T-helper 2 cell treated with Interferon-gamma antibody and Interleukin-4, amounts not matched to agents 100 ng/mL and 5 ng/mL, for 36 hours (primary cell): Measurements from ENCODE around the gene ST8SIA4. TPM values are rescaled to one million over a fixed set of nuclear protein-coding genes. Genes with fewer than 3 reads are reported as not detected.

Experiments
- intact Hi-C: fragments of 100-400 bp; cut with micrococcal nuclease; formaldehyde crosslinking; loops from one replicate; pipeline ENCODE4 v1.15.1; 2023
- total RNA-seq: library from RNA; stranded (reverse); gene quantifications from 2 replicates; pipeline ENCODE4 v1.2.3, GENCODE V29; 2022

ST8SIA4 gene, protein sequence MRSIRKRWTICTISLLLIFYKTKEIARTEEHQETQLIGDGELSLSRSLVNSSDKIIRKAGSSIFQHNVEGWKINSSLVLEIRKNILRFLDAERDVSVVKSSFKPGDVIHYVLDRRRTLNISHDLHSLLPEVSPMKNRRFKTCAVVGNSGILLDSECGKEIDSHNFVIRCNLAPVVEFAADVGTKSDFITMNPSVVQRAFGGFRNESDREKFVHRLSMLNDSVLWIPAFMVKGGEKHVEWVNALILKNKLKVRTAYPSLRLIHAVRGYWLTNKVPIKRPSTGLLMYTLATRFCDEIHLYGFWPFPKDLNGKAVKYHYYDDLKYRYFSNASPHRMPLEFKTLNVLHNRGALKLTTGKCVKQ
- total RNA-seq, result 73.8 and 77.2 TPM in 2 replicates

GRCh38 chr5:100903039-100903887 lies at the start of gene ST8SIA4:
ST8SIA4 (minus strand) TSS chr5:100903282; CDS start chr5:100902955, 327 bp downstream.
- intact Hi-C loops, result loop anchor here (1.0 to 10.0 kb wide), 6 partner anchors 144 to 1322 kb away; partner anchors contain the start of gene FAM174A

- intact Hi-C loops, result no loop called here
These were observed 47.9 kb upstream of the ST8SIA4 start for GRCh38 chr5:100950985-100951384.

DNA sequence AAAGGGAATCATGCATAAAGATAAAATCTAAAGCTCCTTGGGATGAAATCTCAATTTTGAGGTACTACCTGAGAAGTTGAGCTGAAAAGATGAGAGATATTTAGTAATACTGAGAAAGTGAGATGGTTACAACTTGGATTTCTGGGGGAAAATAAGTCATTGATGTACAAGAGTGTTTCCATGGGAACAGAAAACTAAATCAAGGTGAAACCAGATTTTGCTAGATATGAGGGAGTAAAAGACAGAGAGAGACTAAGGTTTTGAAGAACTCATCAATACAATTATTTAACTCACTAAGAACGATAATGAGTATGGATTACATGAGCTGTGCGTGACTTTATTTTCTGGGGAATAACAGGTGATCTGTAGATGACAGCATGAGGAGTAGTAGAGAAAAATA lies 10.2 kb upstream of the ST8SIA4 start:
- intact Hi-C loops, result no loop called here

- intact Hi-C loops, result loop anchor here (10.0 kb wide), 1 partner anchor 1316 kb away; no protein-coding TSS in a partner anchor
These were observed 6.0 kb upstream of the ST8SIA4 start for GRCh38 chr5:100909034-100909433.

DNA sequence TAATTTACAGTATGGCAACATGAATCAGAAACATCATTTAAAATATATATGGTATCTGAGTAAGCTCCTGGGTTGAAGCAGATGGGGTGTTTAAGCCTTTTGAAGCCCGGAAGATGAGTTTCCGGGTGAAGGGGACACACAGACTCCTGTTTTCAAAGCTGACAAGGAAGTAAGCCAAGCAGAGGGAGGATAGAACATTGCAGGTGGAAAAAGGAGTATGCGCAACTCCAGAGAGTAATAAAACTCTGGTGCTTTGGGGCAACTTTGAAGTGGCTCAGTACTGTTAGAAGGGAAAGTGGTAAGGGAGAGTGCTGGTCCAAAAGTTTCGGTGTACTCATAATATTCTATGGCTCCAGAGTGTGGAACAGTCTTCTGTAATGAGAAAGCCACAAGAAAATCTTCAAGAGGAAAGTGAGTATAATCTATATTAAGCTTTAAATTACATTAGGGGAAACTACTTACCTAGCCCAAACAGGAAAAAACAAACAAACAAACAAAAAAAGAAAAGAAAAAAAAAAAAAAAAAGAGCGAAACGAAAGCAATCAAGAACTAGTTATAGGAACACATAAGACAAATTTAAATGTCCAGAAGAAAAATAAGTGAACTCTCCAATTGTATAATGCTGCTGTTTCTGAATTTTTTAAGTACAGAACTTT lies 2.3 kb upstream of the ST8SIA4 start:
- intact Hi-C loops, result loop anchor here (1.0 to 10.0 kb wide), 2 partner anchors 125 to 1319 kb away; no protein-coding TSS in a partner anchor

DNA sequence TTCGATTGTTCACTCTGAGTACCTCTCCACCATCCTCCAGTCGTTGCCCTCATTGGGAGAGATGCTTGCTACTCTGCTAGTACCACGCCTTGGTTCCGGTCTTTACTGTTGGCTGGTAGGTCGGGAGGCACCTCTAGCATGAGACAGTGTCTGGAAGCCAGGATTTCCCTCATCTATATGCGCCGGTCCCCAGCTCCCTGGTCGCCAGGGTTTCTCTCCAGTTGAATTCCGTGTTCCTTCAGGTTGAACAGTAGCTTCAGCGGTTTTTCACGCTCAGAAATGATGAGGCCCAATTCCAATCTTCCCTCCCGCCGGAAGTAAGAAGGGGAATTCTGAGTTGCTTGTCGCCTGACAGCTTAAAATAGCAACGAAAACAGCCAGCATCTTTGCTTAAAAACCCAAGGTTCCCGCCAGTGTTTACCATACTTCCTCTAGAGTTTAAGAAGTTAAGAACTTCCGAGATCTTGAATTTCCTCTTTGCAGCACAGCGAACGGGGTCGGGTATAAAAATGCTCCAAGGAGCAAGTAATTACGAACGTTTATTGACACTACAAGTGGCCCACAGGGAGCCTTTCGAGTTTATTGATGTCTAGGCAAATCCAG lies 1.3 kb upstream of the ST8SIA4 start:
- intact Hi-C loops, result loop anchor here (5.0 to 10.0 kb wide), 2 partner anchors 143 to 1320 kb away; no protein-coding TSS in a partner anchor

DNA sequence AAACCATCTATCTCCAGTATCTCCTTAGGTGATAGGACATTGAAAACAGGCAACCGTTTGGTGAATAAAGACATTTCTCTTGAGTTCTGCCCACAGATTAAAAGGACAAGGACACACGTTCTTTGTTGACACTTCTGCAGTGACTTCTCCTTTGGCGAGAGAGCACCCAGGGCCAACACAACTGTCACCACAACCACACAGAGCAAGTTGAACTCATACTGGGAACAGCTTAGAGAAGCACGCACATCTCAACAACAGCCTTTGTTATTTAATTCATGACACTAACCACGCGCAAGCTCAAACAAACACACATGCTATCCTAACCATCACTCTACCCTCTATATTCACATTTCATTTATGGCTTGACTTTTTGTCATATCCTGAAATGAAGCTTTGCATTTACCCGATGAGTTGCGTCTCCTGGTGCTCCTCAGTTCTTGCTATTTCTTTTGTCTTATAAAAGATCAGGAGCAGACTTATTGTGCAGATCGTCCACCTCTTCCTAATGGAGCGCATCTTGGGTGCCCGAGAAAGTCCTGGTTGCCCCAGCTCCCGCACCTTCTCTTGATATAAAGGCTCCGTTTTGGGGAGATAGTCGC lies 543 bp downstream of the ST8SIA4 start:
- intact Hi-C loops, result loop anchor here (1.0 to 10.0 kb wide), 7 partner anchors 145 to 1322 kb away; partner anchors contain the start of gene FAM174A

DNA sequence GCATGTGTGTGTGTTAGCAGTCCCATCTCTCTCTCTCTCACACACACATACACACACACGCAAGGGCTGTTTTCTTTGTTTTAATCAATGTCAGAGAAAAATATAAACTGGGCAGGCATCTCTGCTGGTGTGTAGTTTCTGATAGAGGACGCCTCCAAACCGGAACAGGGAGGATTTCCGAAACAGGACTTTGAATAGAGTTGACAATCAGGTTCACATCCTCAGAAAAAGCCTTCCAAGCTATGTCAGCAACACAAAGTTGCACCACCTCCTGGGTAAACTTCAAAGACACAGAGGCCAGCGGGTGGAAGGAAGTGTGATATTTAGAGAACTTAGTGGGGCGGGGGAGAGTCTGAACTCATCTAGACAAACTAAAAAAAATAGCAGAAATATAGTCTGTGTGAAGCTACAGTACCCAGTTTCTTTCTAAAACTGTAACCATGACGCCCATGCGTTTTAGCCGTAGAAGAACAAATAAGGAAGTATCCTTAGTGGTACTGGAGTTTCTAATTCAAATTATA lies 1.2 kb downstream of the ST8SIA4 start:
- intact Hi-C loops, result loop anchor here (1.0 to 10.0 kb wide), 5 partner anchors 145 to 1323 kb away; no protein-coding TSS in a partner anchor

GRCh38 chr5:100900796-100901781 lies 2.0 kb downstream of the ST8SIA4 start:
- intact Hi-C loops, result loop anchor here (1.0 to 10.0 kb wide), 6 partner anchors 12 to 1324 kb away; no protein-coding TSS in a partner anchor

GRCh38 chr5:100900142-100900795 lies 2.8 kb downstream of the ST8SIA4 start:
- intact Hi-C loops, result loop anchor here (1.0 to 10.0 kb wide), 6 partner anchors 11 to 1325 kb away; no protein-coding TSS in a partner anchor

DNA sequence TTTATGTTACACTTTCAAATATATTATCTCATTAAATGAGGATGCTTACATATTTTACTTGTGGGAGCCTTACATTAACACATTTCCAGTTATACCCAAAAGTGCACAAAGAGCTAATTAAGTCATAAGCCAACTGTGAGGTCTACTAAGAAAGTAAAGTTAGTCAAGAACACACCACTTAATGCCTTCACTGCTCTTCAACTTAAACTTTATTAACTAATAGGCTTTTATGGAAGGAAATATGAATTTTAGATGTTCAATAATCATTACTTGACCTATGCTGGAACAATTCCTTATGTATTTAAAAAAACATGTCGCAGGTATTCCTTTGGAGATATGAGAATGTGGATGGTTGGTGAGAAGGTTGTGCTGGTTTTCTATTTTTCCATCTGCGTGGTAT lies 3.4 kb downstream of the ST8SIA4 start:
- intact Hi-C loops, result loop anchor here (1.0 to 10.0 kb wide), 6 partner anchors 10 to 1325 kb away; no protein-coding TSS in a partner anchor

- intact Hi-C loops, result no loop called here
These were observed 4.4 kb downstream of the ST8SIA4 start for GRCh38 chr5:100898504-100899346.

GRCh38 chr5:100896054-100896453 lies 7.0 kb downstream of the ST8SIA4 start:
- intact Hi-C loops, result no loop called here

- intact Hi-C loops, result loop anchor here (1.0 kb wide), 2 partner anchors 37 to 49 kb away; no protein-coding TSS in a partner anchor
These were observed 12.5 kb downstream of the ST8SIA4 start for GRCh38 chr5:100890461-100891008.

DNA sequence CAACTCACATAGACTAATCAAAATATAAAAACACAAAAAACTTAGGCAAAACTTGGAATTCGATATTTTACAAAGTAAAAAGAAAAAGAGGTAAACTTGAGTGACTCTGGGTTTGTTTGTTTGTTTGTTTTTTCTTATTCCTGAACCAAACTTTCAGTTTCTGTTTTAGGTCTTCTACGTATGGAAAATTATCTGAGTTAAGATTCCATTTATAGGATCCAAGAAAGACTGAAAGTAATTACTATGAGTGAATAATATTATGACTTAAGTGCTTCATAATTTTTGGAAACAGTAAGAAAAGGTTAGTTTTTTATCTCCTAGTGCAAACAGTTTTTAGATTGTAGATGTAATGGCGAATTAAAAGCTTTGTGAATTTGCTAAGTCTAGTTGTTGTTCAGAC lies 13.2 kb downstream of the ST8SIA4 start:
- intact Hi-C loops, result loop anchor here (1.0 to 5.0 kb wide), 4 partner anchors 10 to 223 kb away; no protein-coding TSS in a partner anchor

DNA sequence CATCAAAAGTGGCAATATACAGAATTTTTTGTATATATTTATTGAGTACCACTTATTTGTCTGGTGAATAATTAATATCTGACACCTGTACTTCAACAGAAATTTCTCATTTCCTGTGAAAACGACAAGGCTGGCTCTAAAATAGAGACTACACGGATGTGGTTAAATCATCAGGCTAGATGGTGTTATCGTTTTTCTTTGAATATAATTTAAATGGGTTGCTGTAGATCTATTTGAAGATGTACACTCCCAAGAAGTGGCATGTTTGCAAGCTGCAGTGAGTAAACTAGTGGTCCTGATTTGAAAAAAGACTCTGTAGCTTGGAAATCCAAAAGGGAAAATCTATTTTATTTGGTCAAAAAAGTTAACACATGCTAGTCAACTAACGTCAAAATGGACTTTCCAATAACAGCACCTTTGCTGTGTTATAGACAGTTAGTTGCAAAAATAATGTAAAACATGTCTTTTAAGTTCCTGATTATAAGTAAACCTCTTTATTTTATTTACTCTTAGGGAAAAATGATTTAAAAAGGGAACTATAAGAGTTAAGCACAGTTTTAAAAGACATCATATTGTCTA lies 13.8 kb downstream of the ST8SIA4 start:
- intact Hi-C loops, result loop anchor here (1.0 to 5.0 kb wide), 2 partner anchors 11 to 222 kb away; no protein-coding TSS in a partner anchor
